ENCODE results near the gene SDC3.

Gene SDC3

GRCh38 chr1:30863858-30864604 lies 44.5 kb downstream of the SDC3 start:
- no peak overlapping the region for H3K4me3 ChIP-seq (ENCODE audit: low read depth, low read length)
- no peak for TF ChIP-seq CTCF (IDR thresholded peaks at IDR 0.05; ENCODE audit: control insufficient read depth, extremely low read depth, insufficient read depth)
- DNase-seq (ENCODE audit: low read depth): no peak

- TF ChIP-seq CTCF (IDR thresholded peaks at IDR 0.05; ENCODE audit: control insufficient read depth, extremely low read depth, insufficient read depth): no peak
- no peak overlapping the region for H3K4me3 ChIP-seq (ENCODE audit: low read depth, low read length)
- DNase-seq (ENCODE audit: low read depth): no peak
These were observed 48.3 kb downstream of the SDC3 start for GRCh38 chr1:30860320-30860652.

GRCh38 chr1:30857964-30858363 lies 50.6 kb downstream of the SDC3 start:
- no peak overlapping the region for H3K4me3 ChIP-seq (ENCODE audit: low read depth, low read length)
- no peak for TF ChIP-seq CTCF (IDR thresholded peaks at IDR 0.05; ENCODE audit: control insufficient read depth, extremely low read depth, insufficient read depth)
- DNase-seq (ENCODE audit: low read depth): no peak

GRCh38 chr1:30857062-30857461 lies 51.5 kb downstream of the SDC3 start:
- DNase-seq (ENCODE audit: low read depth): no peak
- no peak overlapping the region for H3K4me3 ChIP-seq (ENCODE audit: low read depth, low read length)
- TF ChIP-seq CTCF (IDR thresholded peaks at IDR 0.05; ENCODE audit: control insufficient read depth, extremely low read depth, insufficient read depth): no peak

- TF ChIP-seq CTCF (IDR thresholded peaks at IDR 0.05; ENCODE audit: control insufficient read depth, extremely low read depth, insufficient read depth): no peak
- DNase-seq (ENCODE audit: low read depth): no peak
These were observed 52.2 kb downstream of the SDC3 start for GRCh38 chr1:30856260-30856790.

GRCh38 chr1:30855686-30856259 lies 52.8 kb downstream of the SDC3 start:
- DNase-seq (ENCODE audit: low read depth): no peak
- TF ChIP-seq CTCF (IDR thresholded peaks at IDR 0.05; ENCODE audit: control insufficient read depth, extremely low read depth, insufficient read depth): no peak
- H3K4me3 ChIP-seq (ENCODE audit: low read depth, low read length): no peak overlapping the region

More at GRCh38 chr1:30856260-30856790, 52.2 kb downstream of the SDC3 start:
- H3K4me3 ChIP-seq (ENCODE audit: low read depth, low read length): no peak overlapping the region
